Gastroesophageal sphincter (tissue), 3 donors: ENCODE measurements around the gene SNRNP40.

ENCODE experiments used
- EP300 ChIP-seq: sonication (generic); formaldehyde crosslinking; IDR thresholded peaks from one replicate; pipeline ENCODE4 v1.6.1; 2017; ENCODE audit warnings: antibody characterized with exemption, mild to moderate bottlenecking
- POLR2A ChIP-seq, 2 donors: fragments of 450-650 bp; IDR thresholded peaks; one replicate each; pipeline ENCODE4 v1.6.1; 2017; ENCODE audit warnings: antibody characterized with exemption in 2 of 2, mild to moderate bottlenecking in 2 of 2, moderate library complexity in 1 of 2
- TF ChIP-seq, protein P1 (sequence below), 4 experiments: fragments of 200-600 bp in 2 of 4; fragments of 450-650 bp in 2 of 4; sonication (generic) in 1 of 4; IDR thresholded peaks; one replicate each; pipeline ENCODE4 v1.5.1; 2017 to 2019; ENCODE audit warnings: antibody characterized with exemption in 4 of 4, mild to moderate bottlenecking in 2 of 4, moderate library complexity in 2 of 4

DNA sequence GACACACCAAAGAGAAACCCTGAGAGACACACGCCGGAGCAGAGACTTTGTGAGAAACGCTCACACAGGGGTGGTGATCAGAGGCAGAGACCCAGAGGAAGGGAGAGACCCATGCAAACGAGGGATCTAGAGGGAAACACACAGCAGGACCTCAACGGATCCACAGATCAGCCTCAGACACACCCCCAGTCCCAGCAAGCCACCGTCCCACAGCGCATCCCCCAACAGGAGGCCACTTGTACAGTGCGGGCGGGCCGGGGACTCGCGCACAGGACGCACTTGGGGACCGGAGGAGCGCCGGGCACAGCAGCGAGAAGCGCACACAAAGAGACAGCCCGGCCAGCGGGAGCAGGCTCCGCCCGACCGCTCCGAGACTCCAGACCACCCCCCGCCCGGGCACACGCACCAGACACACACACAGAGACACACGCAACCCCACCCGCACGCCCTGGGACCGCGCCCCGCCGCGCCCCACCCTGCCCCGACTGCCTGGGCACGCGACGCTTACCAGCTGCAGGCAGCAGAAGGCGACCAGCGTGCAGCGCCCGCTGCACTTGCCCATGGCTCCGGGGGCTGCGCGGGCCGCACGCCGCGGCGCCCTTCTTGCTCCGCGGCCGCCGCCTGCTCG, 57.5 kb downstream of the SNRNP40 start:
- TF ChIP-seq, protein P1, sequence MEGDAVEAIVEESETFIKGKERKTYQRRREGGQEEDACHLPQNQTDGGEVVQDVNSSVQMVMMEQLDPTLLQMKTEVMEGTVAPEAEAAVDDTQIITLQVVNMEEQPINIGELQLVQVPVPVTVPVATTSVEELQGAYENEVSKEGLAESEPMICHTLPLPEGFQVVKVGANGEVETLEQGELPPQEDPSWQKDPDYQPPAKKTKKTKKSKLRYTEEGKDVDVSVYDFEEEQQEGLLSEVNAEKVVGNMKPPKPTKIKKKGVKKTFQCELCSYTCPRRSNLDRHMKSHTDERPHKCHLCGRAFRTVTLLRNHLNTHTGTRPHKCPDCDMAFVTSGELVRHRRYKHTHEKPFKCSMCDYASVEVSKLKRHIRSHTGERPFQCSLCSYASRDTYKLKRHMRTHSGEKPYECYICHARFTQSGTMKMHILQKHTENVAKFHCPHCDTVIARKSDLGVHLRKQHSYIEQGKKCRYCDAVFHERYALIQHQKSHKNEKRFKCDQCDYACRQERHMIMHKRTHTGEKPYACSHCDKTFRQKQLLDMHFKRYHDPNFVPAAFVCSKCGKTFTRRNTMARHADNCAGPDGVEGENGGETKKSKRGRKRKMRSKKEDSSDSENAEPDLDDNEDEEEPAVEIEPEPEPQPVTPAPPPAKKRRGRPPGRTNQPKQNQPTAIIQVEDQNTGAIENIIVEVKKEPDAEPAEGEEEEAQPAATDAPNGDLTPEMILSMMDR (IDR thresholded peaks at IDR 0.05): no peak
- TF ChIP-seq POLR2A (IDR thresholded peaks at IDR 0.05) (no peak), EP300 (no peak)
